OCI-LY1 (cell line): ENCODE results near the gene COX19.

ENCODE experiments used
- H2AFZ ChIP-seq: fragments of 200-600 bp; sonication (generic), shearing (Covaris generic); 2 replicates; pipeline ENCODE4 v1.6.0; 2014; ENCODE audit warnings: antibody characterized with exemption, mild to moderate bottlenecking, low read length
- H3F3A ChIP-seq: fragments of 200-600 bp; sonication (generic), shearing (Covaris generic); 2 replicates; pipeline ENCODE4 v1.6.0; 2014; ENCODE audit warnings: mild to moderate bottlenecking, antibody characterized with exemption, low read length, moderate library complexity; ENCODE audit not compliant: insufficient read depth
- H3K27ac ChIP-seq: fragments of 200-600 bp; sonication (generic); 2 replicates; pipeline ENCODE4 v1.5.1; 2014; ENCODE audit warnings: low read length, mixed run types, mild to moderate bottlenecking, low read depth; ENCODE audit not compliant: poor library complexity, severe bottlenecking
- H3K27me3 ChIP-seq: fragments of 200-600 bp; sonication (generic); 2 replicates; pipeline ENCODE4 v1.6.0; 2014; ENCODE audit warnings: antibody characterized with exemption, mild to moderate bottlenecking, low read length, moderate library complexity; ENCODE audit not compliant: insufficient read depth
- H3K36me3 ChIP-seq: fragments of 200-600 bp; sonication (generic); 2 replicates; pipeline ENCODE4 v1.6.1; 2014; ENCODE audit warnings: mild to moderate bottlenecking, antibody characterized with exemption, low read length, moderate library complexity, mixed read lengths; ENCODE audit not compliant: insufficient read depth
- H3K4me1 ChIP-seq: fragments of 200-600 bp; sonication (generic); 2 replicates; pipeline ENCODE4 v1.5.1; 2014; ENCODE audit warnings: mild to moderate bottlenecking, low read length, moderate library complexity; ENCODE audit not compliant: insufficient read depth, severe bottlenecking
- H3K4me2 ChIP-seq: fragments of 200-600 bp; sonication (generic), shearing (Covaris generic); 2 replicates; pipeline ENCODE4 v1.6.1; 2014; ENCODE audit warnings: low read length
- H3K4me3 ChIP-seq: fragments of 200-600 bp; sonication (generic); 2 replicates; pipeline ENCODE4 v1.5.1; 2014; ENCODE audit warnings: low read length, low read depth, mild to moderate bottlenecking, mixed read lengths; ENCODE audit not compliant: poor library complexity, severe bottlenecking
- H3K79me2 ChIP-seq: fragments of 200-600 bp; shearing (Covaris generic); 2 replicates; pipeline ENCODE4 v1.6.1; 2016; ENCODE audit warnings: mixed run types, low read length, mixed read lengths; ENCODE audit not compliant: insufficient read depth
- H3K9ac ChIP-seq: fragments of 200-600 bp; sonication (generic), shearing (Covaris generic); 2 replicates; pipeline ENCODE4 v1.6.1; 2014; ENCODE audit warnings: mild to moderate bottlenecking, low read length, mixed read lengths
- H3K9me2 ChIP-seq: fragments of 200-600 bp; sonication (generic), shearing (Covaris generic); 2 replicates; pipeline ENCODE4 v1.6.1; 2014; ENCODE audit warnings: low read depth, mild to moderate bottlenecking, low read length, mixed read lengths
- H3K9me3 ChIP-seq: fragments of 200-600 bp; shearing (Covaris generic); 2 replicates; pipeline ENCODE4 v1.6.1; 2014; ENCODE audit warnings: low read length, mixed read lengths
- H4K20me1 ChIP-seq: fragments of 200-600 bp; sonication (generic), shearing (Covaris generic); 2 replicates; pipeline ENCODE4 v1.6.0; 2016; ENCODE audit warnings: mild to moderate bottlenecking, low read length; ENCODE audit not compliant: insufficient read depth
- CTCF ChIP-seq: fragments of 200-600 bp; sonication (generic), shearing (Covaris generic); IDR thresholded peaks from 2 replicates; pipeline ENCODE4 v1.5.1; 2017; ENCODE audit warnings: mild to moderate bottlenecking, antibody characterized with exemption, low read length, moderate library complexity, mixed read lengths
- EZH2 ChIP-seq: fragments of 200-600 bp; sonication (generic), shearing (Covaris generic); IDR thresholded peaks from 2 replicates; pipeline ENCODE4 v1.8.0; 2017; ENCODE audit warnings: borderline replicate concordance, mixed run types, mild to moderate bottlenecking, antibody characterized with exemption, low read length, moderate library complexity, mixed read lengths

COX19 gene

DNA sequence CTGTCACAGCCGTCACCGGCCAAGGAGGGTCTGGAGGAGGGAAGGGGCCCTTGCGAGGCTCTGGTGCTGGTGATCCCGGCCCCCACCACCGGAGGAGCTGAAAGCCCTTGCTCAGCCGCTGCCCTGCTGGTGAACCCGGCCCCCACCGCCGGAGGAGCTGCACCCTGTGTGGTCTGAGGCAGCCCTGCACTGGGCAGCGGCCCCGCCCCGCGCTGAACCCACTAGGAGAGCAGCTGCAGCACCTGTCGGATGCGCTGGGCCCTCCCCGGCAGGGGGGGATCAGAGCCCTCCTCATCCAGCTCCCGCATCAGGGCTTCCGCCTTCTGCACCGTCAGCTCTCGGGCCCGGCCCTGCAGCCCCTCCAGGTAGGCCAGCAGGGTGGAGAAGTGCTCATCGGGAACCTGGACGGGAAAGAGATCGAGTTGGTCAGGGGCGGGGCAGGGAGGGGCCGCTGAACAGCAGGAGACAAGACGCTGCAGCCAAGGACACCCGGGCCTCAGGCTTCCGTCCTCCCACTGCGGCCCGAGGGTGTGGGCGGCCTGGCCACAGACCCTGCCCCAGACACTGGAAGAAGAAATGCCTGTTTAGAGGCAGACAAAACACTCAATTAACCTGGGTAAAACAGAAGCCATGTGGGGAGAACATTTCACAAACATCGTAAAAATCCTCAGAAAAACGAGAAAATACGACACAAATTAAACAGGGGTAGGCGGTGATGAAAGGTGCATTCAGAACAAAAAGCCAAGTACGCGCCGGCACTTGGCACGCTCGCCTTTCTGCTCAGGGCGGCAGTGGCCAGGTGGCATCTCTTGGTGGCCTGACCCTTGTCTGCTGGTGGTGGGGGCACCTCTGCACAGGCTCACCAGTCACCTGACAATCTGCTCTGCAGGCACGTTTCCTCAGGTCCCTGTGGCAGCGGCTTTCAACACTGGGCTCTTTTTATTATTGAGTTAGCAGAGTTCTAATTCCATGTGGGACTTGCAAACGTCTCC, 22.4 kb upstream of the COX19 start:
- Histone ChIP-seq H3K79me2 (no peaks in the 10 kb centered on the region), H3K4me2 (no peak overlapping the region), H3K9me2 (no peaks in the 10 kb centered on the region), H3K27me3 (no peaks in the 10 kb centered on the region), H3K9me3 (no peaks in the 10 kb centered on the region), H3K4me1 (peaks cover 80% of the 10 kb centered on the region), H2AFZ (no peak overlapping the region), H3K4me3 (no peak overlapping the region), H4K20me1 (no peaks in the 10 kb centered on the region), H3F3A (no peaks in the 10 kb centered on the region; the same call in 1 of the 2 replicates), H3K36me3 (peaks cover 5% of the 10 kb centered on the region; the same call in 1 of the 2 replicates), H3K27ac (no peak overlapping the region), H3K9ac (no peak overlapping the region; the same call in 1 of the 2 replicates)
- TF ChIP-seq EZH2: no peak
- no peak for TF ChIP-seq CTCF

GRCh38 chr7:996079-996872, 20.9 kb upstream of the COX19 start:
- Histone ChIP-seq H3F3A (no peaks in the 10 kb centered on the region; the same call in 1 of the 2 replicates), H3K4me2 (peak overlapping the region; percentile 42; the same call in 1 of the 2 replicates), H3K4me3 (peak overlapping the region; percentile 21), H2AFZ (no peak overlapping the region), H3K27me3 (no peaks in the 10 kb centered on the region), H3K36me3 (peaks cover 5% of the 10 kb centered on the region; the same call in 1 of the 2 replicates), H4K20me1 (no peaks in the 10 kb centered on the region), H3K4me1 (peaks cover 91% of the 10 kb centered on the region), H3K9me2 (no peaks in the 10 kb centered on the region), H3K9me3 (no peaks in the 10 kb centered on the region), H3K9ac (peak overlapping the region; percentile 37; the same call in 1 of the 2 replicates), H3K27ac (peak overlapping the region; percentile 66), H3K79me2 (no peaks in the 10 kb centered on the region)
- TF ChIP-seq CTCF: no peak
- no peak for TF ChIP-seq EZH2

DNA sequence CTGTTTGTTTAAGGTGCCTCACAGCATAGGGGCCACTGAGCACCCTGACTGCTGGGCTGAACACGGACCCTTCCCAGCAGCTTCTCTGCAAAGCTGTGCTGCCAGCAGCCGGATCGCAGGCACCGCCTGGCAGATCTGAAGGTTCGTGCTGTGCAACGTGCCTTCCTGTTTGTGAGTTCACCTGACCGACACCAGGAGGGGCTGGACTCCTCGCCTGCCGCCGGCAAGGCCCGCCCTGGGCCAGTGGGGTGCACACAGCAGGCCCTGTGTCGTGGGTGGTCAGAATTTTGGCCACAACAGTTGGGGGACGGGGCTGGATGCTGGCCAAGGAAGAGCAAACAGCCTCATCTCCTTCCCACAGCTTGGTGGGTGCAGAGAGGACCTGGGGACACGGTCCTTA, 20.2 kb upstream of the COX19 start:
- no peaks in the 10 kb centered on the region for H3K9me3 ChIP-seq
- no peaks in the 10 kb centered on the region for H3K9me2 ChIP-seq
- no peaks in the 10 kb centered on the region for H4K20me1 ChIP-seq
- peaks cover 89% of the 10 kb centered on the region for H3K4me1 ChIP-seq
- peak overlapping the region; percentile 37; the same call in 1 of the 2 replicates for H3K9ac ChIP-seq
- H3K27me3 ChIP-seq: no peaks in the 10 kb centered on the region
- H3K4me2 ChIP-seq: peak overlapping the region; percentile 42; the same call in 1 of the 2 replicates
- H3K4me3 ChIP-seq: peak overlapping the region; percentile 21
- H3K79me2 ChIP-seq: no peaks in the 10 kb centered on the region
- H3F3A ChIP-seq: no peaks in the 10 kb centered on the region; the same call in 1 of the 2 replicates
- H3K36me3 ChIP-seq: peaks cover 5% of the 10 kb centered on the region; the same call in 1 of the 2 replicates
- TF ChIP-seq EZH2 (no peak), CTCF (0 out of 2 replicates have a peak, but pooled peaks have one; percentile 20)
- no peak overlapping the region for H2AFZ ChIP-seq
- peak overlapping the region; percentile 66 for H3K27ac ChIP-seq
